ENCODE data around the gene SNED1. TPM values are rescaled to one million over a fixed set of nuclear protein-coding genes. Genes with fewer than 3 reads are reported as not detected.

SNED1 gene
- total and polyA plus RNA-seq, 9 of the 15 experiments (the other 6 are each of a cell fraction or from before 2014, with no cell fraction given) = 0.03 to 0.07 (median 0.05) TPM; not detected in 5

DNA sequence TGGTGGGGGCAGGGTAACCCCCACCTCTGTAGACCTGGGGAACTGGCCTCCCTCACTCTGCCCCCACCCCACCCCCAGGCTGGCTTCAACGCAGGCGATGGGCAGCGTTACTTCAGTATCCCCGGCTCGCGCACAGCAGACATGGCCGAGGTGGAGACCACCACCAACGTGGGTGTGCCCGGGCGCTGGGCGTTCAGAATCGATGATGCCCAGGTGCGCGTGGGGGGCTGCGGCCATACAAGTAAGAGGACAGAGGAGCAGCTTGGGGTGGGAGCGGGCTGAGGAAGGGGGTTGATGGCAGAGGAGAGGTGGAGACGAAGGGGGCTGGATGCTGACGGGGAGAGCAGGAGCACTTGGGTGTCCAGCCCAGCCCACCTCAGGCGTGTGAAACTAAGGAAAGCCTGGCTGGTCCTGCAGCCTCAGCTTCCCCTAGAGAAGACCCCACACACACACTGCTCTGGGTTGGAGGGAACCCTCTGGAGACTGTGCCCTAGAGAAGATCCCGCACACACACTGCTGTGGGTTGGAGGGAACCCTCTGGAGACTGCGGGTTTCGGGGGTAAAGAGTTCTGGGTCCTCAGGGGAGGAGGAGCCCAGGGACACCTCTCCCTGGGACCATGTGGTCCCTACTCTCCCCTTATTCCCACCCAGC is 36.2 kb downstream of the SNED1 start:
- H4K20me1 ChIP-seq (replicated peaks; ENCODE audit: control insufficient read depth, insufficient read depth, low read length) = no peaks in the 10 kb centered on the region; the same call in 1 of the 2 replicates
- peaks cover 0 to 52% of the 10 kb centered on the region in 2 experiments; a peak in 2 of 5 replicates for H3K27me3 ChIP-seq (ENCODE audit: control insufficient read depth in 2 of 2, insufficient read depth in 2 of 2, low read length in 2 of 2)
- ATAC-seq (no peak), FAIRE-seq (no peak), DNase-seq (ENCODE audit: extremely low read depth in 1 of 4, low spot score in 3 of 4) (no peak)
- H3K4me2 ChIP-seq (ENCODE audit: insufficient read depth, low read length) = no peak overlapping the region
- H2AFZ ChIP-seq (ENCODE audit: low read depth, low read length) = no peak overlapping the region
- ChIA-PET POLR2A (no interaction called here), CTCF (ENCODE audit: low intra/inter-chr PET ratio) (no interaction called here)
- intact Hi-C loops (cut with micrococcal nuclease) = no loop called here
- H3K9me3 ChIP-seq (replicated peaks; ENCODE audit: control insufficient read depth, insufficient read depth, low read depth, low read length) = no peaks in the 10 kb centered on the region
- no TSS peak for BruUV-seq (replicated peaks)
- no peaks in the 10 kb centered on the region for H3K9me1 ChIP-seq (ENCODE audit: control insufficient read depth, insufficient read depth, low read length)
- 40% methylated on average over 17 of the region's 22 CpGs for WGBS (ENCODE audit: insufficient coverage, low coverage, missing lambda C conversion rate)
- H3K4me1 ChIP-seq (replicated peaks in 1 of 2; ENCODE audit: control insufficient read depth in 2 of 2, insufficient read depth in 2 of 2, low read length in 2 of 2) = peaks cover 0 to 25% of the 10 kb centered on the region in 2 experiments; a peak in 2 of 5 replicates
- H3K79me2 ChIP-seq (ENCODE audit: control insufficient read depth, insufficient read depth, low read length) = no peaks in the 10 kb centered on the region
- in situ Hi-C loops (cut with MboI) = no loop called here
- H3K4me3 ChIP-seq = no peak overlapping the region
- no peak overlapping the region for H3K9ac ChIP-seq (ENCODE audit: insufficient read depth in 1 of 2, low read depth in 2 of 2, low read length in 2 of 2)
- no peaks in the 10 kb centered on the region for H3K36me3 ChIP-seq (ENCODE audit: control insufficient read depth, insufficient read depth, low read length)
- H3K27ac ChIP-seq (ENCODE audit: extremely low read depth, low read depth, low read length) = no peak overlapping the region
- TF ChIP-seq CCNT2 (IDR thresholded peaks at IDR 0.05; ENCODE audit: borderline replicate concordance, extremely low read depth, insufficient read length, low read depth, low read length) = no peak
- TF ChIP-seq IRF2 (CRISPR knock-in tag; IDR thresholded peaks at IDR 0.05) = no peak
- no peak for TF ChIP-seq MEF2A (IDR thresholded peaks at IDR 0.05; ENCODE audit: control insufficient read depth, low read depth, low read length)
- no peak for TF ChIP-seq TAF15 (IDR thresholded peaks at IDR 0.05; ENCODE audit: low read depth, low read length)
- TF ChIP-seq, protein P1, sequence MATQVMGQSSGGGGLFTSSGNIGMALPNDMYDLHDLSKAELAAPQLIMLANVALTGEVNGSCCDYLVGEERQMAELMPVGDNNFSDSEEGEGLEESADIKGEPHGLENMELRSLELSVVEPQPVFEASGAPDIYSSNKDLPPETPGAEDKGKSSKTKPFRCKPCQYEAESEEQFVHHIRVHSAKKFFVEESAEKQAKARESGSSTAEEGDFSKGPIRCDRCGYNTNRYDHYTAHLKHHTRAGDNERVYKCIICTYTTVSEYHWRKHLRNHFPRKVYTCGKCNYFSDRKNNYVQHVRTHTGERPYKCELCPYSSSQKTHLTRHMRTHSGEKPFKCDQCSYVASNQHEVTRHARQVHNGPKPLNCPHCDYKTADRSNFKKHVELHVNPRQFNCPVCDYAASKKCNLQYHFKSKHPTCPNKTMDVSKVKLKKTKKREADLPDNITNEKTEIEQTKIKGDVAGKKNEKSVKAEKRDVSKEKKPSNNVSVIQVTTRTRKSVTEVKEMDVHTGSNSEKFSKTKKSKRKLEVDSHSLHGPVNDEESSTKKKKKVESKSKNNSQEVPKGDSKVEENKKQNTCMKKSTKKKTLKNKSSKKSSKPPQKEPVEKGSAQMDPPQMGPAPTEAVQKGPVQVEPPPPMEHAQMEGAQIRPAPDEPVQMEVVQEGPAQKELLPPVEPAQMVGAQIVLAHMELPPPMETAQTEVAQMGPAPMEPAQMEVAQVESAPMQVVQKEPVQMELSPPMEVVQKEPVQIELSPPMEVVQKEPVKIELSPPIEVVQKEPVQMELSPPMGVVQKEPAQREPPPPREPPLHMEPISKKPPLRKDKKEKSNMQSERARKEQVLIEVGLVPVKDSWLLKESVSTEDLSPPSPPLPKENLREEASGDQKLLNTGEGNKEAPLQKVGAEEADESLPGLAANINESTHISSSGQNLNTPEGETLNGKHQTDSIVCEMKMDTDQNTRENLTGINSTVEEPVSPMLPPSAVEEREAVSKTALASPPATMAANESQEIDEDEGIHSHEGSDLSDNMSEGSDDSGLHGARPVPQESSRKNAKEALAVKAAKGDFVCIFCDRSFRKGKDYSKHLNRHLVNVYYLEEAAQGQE (IDR thresholded peaks at IDR 0.05; ENCODE audit: borderline replicate concordance) = no peak
- TF ChIP-seq, protein P1 (CRISPR knock-in tag; IDR thresholded peaks at IDR 0.05; ENCODE audit: low read depth) = no peak
